Endothelial cell of umbilical vein (primary cell): Measurements from ENCODE around the gene SIPA1L3.

Source experiments
- CTCF ChIP-seq, 2 donors: IDR thresholded peaks; 1 replicate in 1 of 2; 2 replicates in 1 of 2; pipeline ENCODE4 v1.5.1; 2011; ENCODE audit warnings: low read length in 2 of 2, mild to moderate bottlenecking in 2 of 2, moderate library complexity in 2 of 2, control low read depth in 1 of 2, inconsistent platforms in 1 of 2, low read depth in 1 of 2; ENCODE audit not compliant: insufficient read depth in 1 of 2; ENCODE audit errors: extremely low read depth in 1 of 2
- MAX ChIP-seq: IDR thresholded peaks from 2 replicates; pipeline ENCODE4 v1.6.1; 2011; ENCODE audit not compliant: insufficient read depth, insufficient read length
- POLR2A ChIP-seq: IDR thresholded peaks from 2 replicates; pipeline ENCODE4 v1.6.1; 2012; ENCODE audit warnings: low read depth, mild to moderate bottlenecking, control low read depth, low read length
- POLR2AphosphoS5 ChIP-seq: IDR thresholded peaks from 2 replicates; pipeline ENCODE4 v1.6.1; 2012; ENCODE audit warnings: low read depth, mild to moderate bottlenecking, control low read depth, low read length, moderate library complexity; ENCODE audit not compliant: insufficient read depth

- TF ChIP-seq CTCF (IDR thresholded peaks at IDR 0.05; ENCODE audit: extremely low read depth in 1 of 2, insufficient read depth in 1 of 2, low read depth in 1 of 2, low read length in 2 of 2) (no peak), POLR2A (no peak), MAX (no peak), POLR2AphosphoS5 (no peak)
Observed at GRCh38 chr19:38068826-38069225, 161.8 kb downstream of the SIPA1L3 start.
